GM19099 (cell line): ENCODE results near the gene TPRG1.

Experiments used
- POLR2A ChIP-seq: IDR thresholded peaks from 3 replicates; pipeline ENCODE4 v1.6.1; 2011; ENCODE audit warnings: low read depth; ENCODE audit not compliant: insufficient read length; ENCODE audit errors: extremely low read depth

Gene TPRG1

DNA sequence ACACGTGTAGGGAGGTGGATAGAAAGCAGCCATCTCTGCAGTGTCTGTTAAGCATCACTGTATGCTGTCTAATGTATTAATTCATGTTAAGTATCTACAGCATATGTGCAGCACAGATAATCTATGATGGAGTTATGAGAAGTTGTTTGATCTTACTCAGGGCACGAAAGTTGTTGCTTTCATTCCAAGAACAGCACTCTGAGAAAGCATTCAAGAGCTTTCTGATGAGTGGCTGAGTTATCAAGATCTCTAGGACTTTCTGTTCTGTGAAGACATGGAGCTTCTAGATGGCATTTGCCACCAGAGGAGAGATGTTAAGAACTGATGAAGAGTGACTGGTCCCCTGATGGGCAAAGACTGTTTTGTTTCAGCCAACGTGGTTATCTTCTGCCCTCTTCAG lies 22.6 kb upstream of the TPRG1 start:
- no peak for TF ChIP-seq POLR2A

- no peak for TF ChIP-seq POLR2A
Measured at GRCh38 chr3:189157232-189158007, 14.4 kb upstream of the TPRG1 start.

GRCh38 chr3:189158034-189158433 lies 13.7 kb upstream of the TPRG1 start:
- TF ChIP-seq POLR2A: no peak

GRCh38 chr3:189160519-189161309 lies 11.1 kb upstream of the TPRG1 start:
- no peak for TF ChIP-seq POLR2A

GRCh38 chr3:189165092-189165612 lies 6.6 kb upstream of the TPRG1 start:
- no peak for TF ChIP-seq POLR2A

- TF ChIP-seq POLR2A: no peak
Measured at GRCh38 chr3:189166321-189166720, 5.5 kb upstream of the TPRG1 start.

DNA sequence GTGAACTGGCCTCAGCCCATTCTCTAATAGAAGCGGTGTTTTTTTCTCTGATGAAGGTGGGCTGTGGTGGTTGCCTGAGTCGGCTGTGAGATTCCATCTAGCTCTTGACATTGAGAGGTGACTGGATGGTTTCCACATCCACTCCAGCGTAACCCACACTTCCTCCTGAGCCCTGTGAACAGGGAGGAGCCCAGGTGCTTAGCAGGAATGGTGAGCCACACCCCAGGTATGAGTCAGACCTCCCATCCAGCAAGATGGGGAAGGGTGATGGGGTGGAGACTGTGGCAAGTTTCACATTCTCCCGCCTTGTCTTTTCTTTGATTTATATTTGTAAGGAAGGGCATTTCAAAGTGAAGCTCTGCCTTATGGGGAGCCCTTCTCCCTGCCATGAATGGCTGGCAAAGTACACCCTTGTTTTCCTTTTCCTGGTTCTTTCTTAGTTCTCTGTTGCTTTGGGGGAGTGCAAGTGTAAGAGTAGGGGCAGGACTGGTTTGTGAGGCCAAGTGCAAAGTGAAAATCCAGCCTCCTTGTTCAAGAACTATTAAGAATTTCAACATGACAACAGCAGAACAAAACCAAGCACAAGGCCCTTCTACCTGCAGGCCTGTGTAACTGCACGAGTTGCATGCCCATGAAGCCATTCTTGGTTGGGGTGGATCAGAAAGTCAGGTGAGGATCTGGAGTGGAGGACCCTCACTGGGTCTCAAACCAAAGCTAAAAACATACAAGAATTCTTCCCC lies 4.6 kb upstream of the TPRG1 start:
- TF ChIP-seq POLR2A: no peak

GRCh38 chr3:189168711-189169110 lies 3.1 kb upstream of the TPRG1 start:
- TF ChIP-seq POLR2A: no peak

- no peak for TF ChIP-seq POLR2A
Measured at GRCh38 chr3:189169728-189170127, 2.0 kb upstream of the TPRG1 start.

DNA sequence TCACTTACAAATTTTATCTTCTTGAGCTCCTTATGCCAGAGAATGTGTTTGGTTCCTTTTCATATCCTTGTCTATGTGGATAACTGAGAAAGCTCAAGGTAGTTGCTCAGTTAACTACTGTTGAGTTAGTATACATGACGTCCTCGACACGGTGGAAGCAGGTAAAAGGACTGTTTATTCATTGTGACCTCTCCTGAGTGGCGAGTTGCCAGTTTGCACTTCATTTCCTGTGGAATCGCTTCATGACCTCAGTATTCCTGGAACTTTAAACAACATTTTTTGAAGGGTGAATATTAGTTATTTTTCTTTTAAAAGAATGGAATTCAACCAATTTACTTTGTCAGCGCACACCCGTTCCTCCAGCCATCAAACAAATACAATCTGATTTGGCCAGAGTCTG lies 1.2 kb upstream of the TPRG1 start:
- TF ChIP-seq POLR2A: no peak

DNA sequence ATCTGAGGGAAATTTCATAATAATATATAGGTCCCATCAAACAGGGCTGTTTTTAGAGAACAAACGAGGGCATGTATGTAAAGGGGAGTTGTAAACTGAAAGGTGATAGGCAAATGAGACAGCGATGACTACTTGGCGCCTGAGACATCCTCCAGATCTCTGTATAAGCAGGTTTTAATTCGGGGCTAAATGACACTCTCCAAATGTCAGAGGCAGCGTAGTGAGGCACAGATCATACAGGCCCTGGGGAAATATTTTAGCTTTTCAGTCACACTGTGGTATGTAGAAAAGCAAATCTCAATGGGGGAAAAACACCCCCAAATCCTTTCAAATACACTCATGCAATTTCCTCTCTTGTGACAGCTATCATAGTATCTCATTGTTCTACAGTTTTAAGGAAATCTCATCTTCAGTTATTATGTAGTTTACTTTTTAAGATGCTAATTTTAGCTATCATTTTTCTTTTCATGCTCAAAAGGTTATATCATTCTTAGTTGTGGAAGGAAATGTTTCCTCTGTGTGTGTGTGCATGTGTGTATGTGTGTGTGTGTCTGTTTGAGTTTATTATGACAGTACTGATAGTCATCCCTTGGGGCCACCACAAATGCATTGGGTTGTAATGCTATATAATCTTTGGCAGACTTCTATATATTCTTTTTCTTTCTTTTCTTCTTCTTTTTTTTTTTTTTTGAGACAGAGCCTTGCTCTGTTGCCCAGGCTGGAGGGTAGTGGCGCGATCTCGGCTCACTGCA lies 1.1 kb downstream of the TPRG1 start:
- TF ChIP-seq POLR2A: no peak

DNA sequence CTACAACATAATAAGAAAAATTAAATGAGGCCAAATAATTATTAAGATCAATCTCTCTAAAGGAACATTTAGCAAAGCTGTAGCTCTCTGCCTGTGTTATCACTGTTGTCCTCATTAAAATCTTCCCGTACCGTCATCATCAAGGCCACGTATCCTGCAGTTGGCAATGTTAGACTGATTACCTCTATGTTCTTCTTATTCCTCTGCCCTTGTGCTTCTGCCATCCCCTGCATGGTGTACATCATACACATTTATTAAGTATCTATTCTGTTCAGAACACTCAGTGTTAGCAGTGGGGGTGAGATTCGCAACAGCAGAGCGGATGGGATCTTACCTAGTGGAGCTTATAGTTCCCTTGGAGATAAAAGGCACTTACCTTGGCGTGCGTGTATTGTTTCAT lies 12.8 kb downstream of the TPRG1 start:
- no peak for TF ChIP-seq POLR2A

DNA sequence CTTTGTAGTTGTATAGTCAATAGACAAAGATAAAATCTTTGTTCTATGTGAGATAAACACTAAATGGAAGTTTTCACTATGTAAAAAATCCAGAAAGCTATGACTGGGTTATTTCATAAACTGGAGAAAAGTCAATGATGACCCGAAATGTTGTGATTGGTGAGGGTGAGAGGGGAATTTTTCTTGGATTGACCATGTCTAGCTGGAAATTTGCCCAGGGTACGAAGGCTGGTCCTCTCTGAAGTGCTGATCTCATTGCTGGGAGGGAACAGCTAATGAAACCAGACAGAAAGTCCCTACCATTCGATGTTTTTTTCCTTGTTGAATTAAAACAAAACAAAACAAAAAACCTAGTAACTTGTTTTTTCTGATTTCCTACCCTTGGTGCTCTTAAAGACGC lies 14.3 kb downstream of the TPRG1 start:
- TF ChIP-seq POLR2A: no peak

GRCh38 chr3:189188466-189188865 lies 16.7 kb downstream of the TPRG1 start:
- no peak for TF ChIP-seq POLR2A

- no peak for TF ChIP-seq POLR2A
Measured at GRCh38 chr3:189192725-189193124, 21.0 kb downstream of the TPRG1 start.
